Measurements from ENCODE around the gene DGCR2.

- TF ChIP-seq ZNF274 (IDR thresholded peaks at IDR 0.05; ENCODE audit: low read depth, low read length) (no peak), YY1 (IDR thresholded peaks at IDR 0.05; ENCODE audit: insufficient read depth, insufficient read length) (no peak)
Observed at GRCh38 chr22:19046719-19047609, 75.2 kb downstream of the DGCR2 start.
